H1 (cell line): Measurements from ENCODE around the gene ADCY2.

ENCODE experiments used
- ASH2L ChIP-seq: fragments of 200-600, 300-600 bp; sonication (generic); IDR thresholded peaks from one replicate; pipeline ENCODE4 v1.7.1; 2017; ENCODE audit warnings: low read length
- CBX8 ChIP-seq: fragments of 300-800, 300-1000 bp; sonication (generic); IDR thresholded peaks from 2 replicates; pipeline ENCODE4 v1.7.1; 2016; ENCODE audit warnings: low read depth, low read length, borderline replicate concordance
- CEBPB ChIP-seq: IDR thresholded peaks from 2 replicates; pipeline ENCODE4 v1.6.1; 2012; ENCODE audit warnings: low read depth, low read length
- CREB1 ChIP-seq: IDR thresholded peaks from 2 replicates; pipeline ENCODE4 v1.6.1; 2012; ENCODE audit warnings: inconsistent platforms
- CTCF ChIP-seq, 3 experiments: IDR thresholded peaks; 1 replicate in 2 of 3; 2 replicates in 1 of 3; pipeline versions ENCODE4 v1.5.1 to v1.6.1; 2011; ENCODE audit warnings: low read length in 3 of 3, mild to moderate bottlenecking in 3 of 3, inconsistent platforms in 2 of 3, low read depth in 1 of 3, moderate library complexity in 1 of 3; ENCODE audit not compliant: insufficient read depth in 1 of 3; ENCODE audit errors: control extremely low read depth in 1 of 3
- EP300 ChIP-seq, 2 experiments: IDR thresholded peaks; 1 replicate in 1 of 2; 2 replicates in 1 of 2; pipeline ENCODE4 v1.6.1; 2011 to 2012; ENCODE audit warnings: low read depth in 2 of 2, low read length in 2 of 2, mild to moderate bottlenecking in 2 of 2, borderline replicate concordance in 1 of 2, inconsistent platforms in 1 of 2, moderate library complexity in 1 of 2
- GTF2F1 ChIP-seq: IDR thresholded peaks from 2 replicates; pipeline ENCODE4 v1.6.1; 2012; ENCODE audit warnings: low read depth, low read length, improper control_type of control experiment, borderline replicate concordance
- HDAC6 ChIP-seq: IDR thresholded peaks from one replicate; pipeline ENCODE4 v1.7.1; 2012; ENCODE audit warnings: low read depth, mild to moderate bottlenecking, inconsistent platforms, low read length, moderate library complexity
- POLR2A ChIP-seq, 2 experiments: IDR thresholded peaks; 1 replicate in 1 of 2; 2 replicates in 1 of 2; pipeline ENCODE4 v1.6.1; 2011; ENCODE audit warnings: low read depth in 2 of 2, low read length in 2 of 2, mild to moderate bottlenecking in 2 of 2; ENCODE audit errors: control extremely low read depth in 1 of 2
- POLR2AphosphoS5 ChIP-seq: IDR thresholded peaks from 2 replicates; pipeline ENCODE4 v1.6.1; 2011; ENCODE audit warnings: low read depth, low read length
- RNF2 ChIP-seq: fragments of 200-900, 300-1000 bp; sonication (generic); IDR thresholded peaks from 2 replicates; pipeline ENCODE4 v1.7.1; 2016; ENCODE audit warnings: borderline replicate concordance, low read depth, mild to moderate bottlenecking, antibody characterized with exemption, low read length; ENCODE audit not compliant: poor library complexity, severe bottlenecking; ENCODE audit errors: missing control alignments
- SIX5 ChIP-seq: IDR thresholded peaks from 2 replicates; pipeline ENCODE4 v1.6.1; 2011; ENCODE audit warnings: mild to moderate bottlenecking, low read depth, low read length
- ZNF274 ChIP-seq: IDR thresholded peaks from 2 replicates; pipeline ENCODE4 v1.7.0; 2012; ENCODE audit warnings: low read length, borderline replicate concordance; ENCODE audit errors: extremely low read depth

- TF ChIP-seq CTCF (IDR thresholded peaks at IDR 0.05; ENCODE audit: control extremely low read depth in 1 of 3, insufficient read depth in 1 of 3, low read depth in 1 of 3, low read length in 3 of 3) (no peak), ASH2L (no peak), SIX5 (no peak), CBX8 (no peak), POLR2A (IDR thresholded peaks at IDR 0.05; ENCODE audit: control extremely low read depth in 1 of 2, low read depth in 2 of 2, low read length in 2 of 2) (no peak), HDAC6 (no peak), CREB1 (no peak), ZNF274 (no peak), CEBPB (no peak), GTF2F1 (no peak), EP300 (IDR thresholded peaks at IDR 0.05; ENCODE audit: borderline replicate concordance in 1 of 2, low read depth in 2 of 2, low read length in 2 of 2) (no peak), RNF2 (no peak), POLR2AphosphoS5 (no peak; the same call in 1 of the 2 replicates)
Observed at GRCh38 chr5:7419846-7420245, 23.9 kb downstream of the ADCY2 start.
